Measurements from ENCODE around the gene MEA1.

MEA1 gene

DNA sequence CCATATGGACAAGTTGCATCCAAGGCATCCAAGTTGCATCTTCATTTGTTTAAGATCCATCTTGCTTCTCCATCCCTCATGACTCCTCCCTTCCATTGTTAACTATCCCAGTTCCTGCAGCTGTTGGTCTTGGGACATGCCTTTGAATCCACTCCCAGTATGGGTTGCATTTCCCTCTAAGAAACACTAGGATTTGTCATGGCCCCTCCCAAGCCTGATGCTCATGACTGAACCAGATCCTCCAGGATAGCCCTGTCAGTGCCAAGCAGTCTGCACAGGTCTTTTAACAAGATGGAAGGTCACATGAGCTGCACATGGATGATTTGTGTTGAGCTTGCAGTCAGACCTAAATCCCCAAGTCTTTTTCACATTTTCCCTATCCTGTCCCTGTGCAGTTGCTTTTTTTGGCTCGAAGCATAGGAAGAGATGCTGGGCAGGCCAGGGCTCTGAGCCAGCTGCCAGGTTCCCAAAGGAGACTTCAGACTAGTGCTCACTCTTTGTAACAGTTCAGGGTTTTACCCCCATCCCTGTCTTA is 25.2 kb downstream of the MEA1 start:
- no peak for TF ChIP-seq CTCF (IDR thresholded peaks at IDR 0.05; ENCODE audit: insufficient read depth, missing control alignments)
- no peak for DNase-seq (ENCODE audit: insufficient read length, low spot score)
- no peak for FAIRE-seq

- no peak for FAIRE-seq
- TF ChIP-seq CTCF (IDR thresholded peaks at IDR 0.05; ENCODE audit: insufficient read depth, missing control alignments): no peak
- DNase-seq (ENCODE audit: insufficient read length, low spot score): no peak
Measured at GRCh38 chr6:42987533-42988451, 26.0 kb downstream of the MEA1 start.

- FAIRE-seq (no peak), DNase-seq (ENCODE audit: insufficient read length, low spot score) (no peak)
- no peak for TF ChIP-seq CTCF (IDR thresholded peaks at IDR 0.05; ENCODE audit: insufficient read depth, missing control alignments)
Measured at GRCh38 chr6:42984924-42985475, 28.7 kb downstream of the MEA1 start.

- DNase-seq (ENCODE audit: insufficient read length, low spot score): peak; percentile 95
- no peak for FAIRE-seq
- no peak for TF ChIP-seq CTCF (IDR thresholded peaks at IDR 0.05; ENCODE audit: insufficient read depth, missing control alignments)
Measured at GRCh38 chr6:42984001-42984923, 29.5 kb downstream of the MEA1 start, which contains the start of gene PPP2R5D. Gene PPP2R5D (plus strand): TSS chr6:42984570. CDS start chr6:42984678, 108 bp downstream.

DNA sequence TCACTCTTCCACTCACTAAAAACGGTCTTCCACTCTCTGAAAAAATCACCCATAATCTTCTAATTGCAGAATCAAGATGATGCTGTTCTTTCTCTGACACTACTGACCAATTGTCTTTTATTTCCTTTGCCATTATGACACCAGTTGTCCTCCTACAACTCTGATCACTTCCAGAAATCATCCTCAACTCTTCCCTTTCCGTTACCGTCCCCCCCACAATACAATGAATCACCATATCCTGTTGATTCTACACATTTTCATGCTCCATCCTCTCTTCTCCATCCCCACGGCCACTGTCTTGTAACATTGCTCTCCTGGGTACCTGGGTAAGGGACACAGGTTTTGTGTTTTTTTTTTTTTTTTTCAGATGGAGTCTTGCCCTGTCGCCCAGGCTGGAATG is 31.9 kb downstream of the MEA1 start:
- TF ChIP-seq CTCF (IDR thresholded peaks at IDR 0.05; ENCODE audit: insufficient read depth, missing control alignments): no peak
- DNase-seq (ENCODE audit: insufficient read length, low spot score) (no peak), FAIRE-seq (no peak)

GRCh38 chr6:42979523-42980177 is 34.1 kb downstream of the MEA1 start:
- DNase-seq (ENCODE audit: insufficient read length, low spot score) (no peak), FAIRE-seq (no peak)
- no peak for TF ChIP-seq CTCF (IDR thresholded peaks at IDR 0.05; ENCODE audit: insufficient read depth, missing control alignments)

All from D721Med (cell line).